SK-N-MC (cell line): Measurements from ENCODE around the gene NCOA4.

Experiments used
- EZH2 ChIP-seq: fragments of 200-600 bp; sonication (generic); IDR thresholded peaks from one replicate; pipeline ENCODE4 v1.6.1; 2017; ENCODE audit warnings: antibody characterized with exemption
- FOXP2 ChIP-seq: optimal IDR thresholded peaks from 2 replicates; pipeline ENCODE3; 2011; ENCODE audit warnings: mild to moderate bottlenecking, moderate library complexity; ENCODE audit not compliant: insufficient read depth; ENCODE audit errors: extremely low read length, control extremely low read depth
- POLR2AphosphoS5 ChIP-seq: IDR thresholded peaks from 2 replicates; pipeline ENCODE4 v1.6.1; 2012; ENCODE audit warnings: mild to moderate bottlenecking, low read depth, low read length, borderline replicate concordance

GRCh38 chr10:46068905-46069304 lies 38.5 kb upstream of the NCOA4 start:
- TF ChIP-seq POLR2AphosphoS5, result no peak
- TF ChIP-seq EZH2, result no peak
- TF ChIP-seq FOXP2, result no peak
